HepG2 (cell line): ENCODE measurements around the gene ZMYND10. TPM values are rescaled to one million over a fixed set of nuclear protein-coding genes. Genes with fewer than 3 reads are reported as not detected.

Experiments used
- AKNA ChIP-seq: sonication (generic); formaldehyde crosslinking; IDR thresholded peaks from 2 replicates; pipeline ENCODE4 v1.4.0; 2020; ENCODE audit warnings: missing genetic modification reagents, borderline replicate concordance
- MTERF4 ChIP-seq: sonication (generic); formaldehyde crosslinking; IDR thresholded peaks from 2 replicates; pipeline ENCODE4 v1.8.0; 2023; ENCODE audit warnings: mild to moderate bottlenecking, missing genetic modification reagents
- NR2F1 ChIP-seq, 2 experiments: fragments of 450-650 bp in 1 of 2; formaldehyde crosslinking in 1 of 2; IDR thresholded peaks; 2 replicates each; pipeline versions ENCODE4 v1.5.0 to v1.6.1; 2016 to 2020; ENCODE audit warnings: mild to moderate bottlenecking in 1 of 2, missing compliant biosample characterization in 1 of 2, missing genetic modification reagents in 1 of 2, moderate library complexity in 1 of 2
- SSRP1 ChIP-seq: IDR thresholded peaks from 2 replicates; pipeline ENCODE4 v1.6.1; 2016; ENCODE audit warnings: control low read depth
- ZNF282 ChIP-seq: fragments of 450-650 bp; IDR thresholded peaks from 2 replicates; pipeline ENCODE4 v1.6.1; 2018; ENCODE audit not compliant: partially characterized antibody
- ZNF331 ChIP-seq: sonication (generic); formaldehyde crosslinking; IDR thresholded peaks from 2 replicates; pipeline ENCODE4 v1.4.0; 2020; ENCODE audit warnings: missing genetic modification reagents
- ZNF354B ChIP-seq: sonication (generic); formaldehyde crosslinking; IDR thresholded peaks from 2 replicates; pipeline ENCODE4 v1.8.0; 2022; ENCODE audit warnings: mild to moderate bottlenecking, missing genetic modification reagents
- ZNF891 ChIP-seq: sonication (generic); formaldehyde crosslinking; IDR thresholded peaks from 2 replicates; pipeline ENCODE4 v1.5.0; 2020; ENCODE audit warnings: mild to moderate bottlenecking, missing genetic modification reagents
- polyA plus RNA-seq, 8 experiments: library from polyadenylated mRNA; depleted of rRNA in 3 of 8; stranded (reverse) in 7 of 8; unstranded in 1 of 8; fragments of >200 nt; fragmentation: Illumina TruSeq in 4 of 8; extraction: Trizol in 4 of 8; gene quantifications; 2 replicates each; pipeline versions ENCODE4 v1.2.1 to v1.2.3, GENCODE V29; 2011 to 2016; ENCODE audit warnings: low read depth in 4 of 8, missing spikeins in 1 of 8, mixed read lengths in 1 of 8; ENCODE audit not compliant: insufficient read depth in 1 of 8
- total RNA-seq, 5 experiments: library from RNA; depleted of rRNA; stranded (reverse); fragments of >200 nt; fragmentation: Illumina TruSeq; extraction: Trizol; gene quantifications; 2 replicates each; pipeline ENCODE4 v1.2.3, GENCODE V29; 2016; ENCODE audit warnings: low read depth in 1 of 5
- TF ChIP-seq, protein P1 (sequence below): sonication (generic); formaldehyde crosslinking; IDR thresholded peaks from 2 replicates; pipeline ENCODE4 v1.4.0; 2020; ENCODE audit warnings: mild to moderate bottlenecking, missing genetic modification reagents
- TF ChIP-seq, protein P2 (sequence below): sonication (generic); formaldehyde crosslinking; IDR thresholded peaks from 2 replicates; pipeline ENCODE4 v1.4.0; 2020; ENCODE audit warnings: mild to moderate bottlenecking, missing genetic modification reagents
- TF ChIP-seq, protein P3 (sequence below): sonication (generic); formaldehyde crosslinking; IDR thresholded peaks from 2 replicates; pipeline ENCODE4 v1.4.0; 2020; ENCODE audit warnings: mild to moderate bottlenecking, low read depth, missing genetic modification reagents
- TF ChIP-seq, protein P4 (sequence below): sonication (generic); formaldehyde crosslinking; conservative IDR thresholded peaks from 2 replicates; pipeline ENCODE4 v1.8.0; 2022; ENCODE audit warnings: missing genetic modification reagents
- TF ChIP-seq, protein P5 (sequence below), 2 experiments: sonication (generic) in 1 of 2; formaldehyde crosslinking in 1 of 2; IDR thresholded peaks; 2 replicates each; pipeline versions ENCODE4 v1.4.0 to v1.6.1; 2018 to 2020; ENCODE audit warnings: missing genetic modification reagents in 2 of 2, borderline replicate concordance in 1 of 2, low read depth in 1 of 2, mild to moderate bottlenecking in 1 of 2, missing biosample characterization in 1 of 2

The ZMYND10 gene
- total and polyA plus RNA-seq, 2 of the 13 experiments (the other 11 are each of a cell fraction or from before 2014, with no cell fraction given), result 0.60 to 0.74 TPM

- TF ChIP-seq, protein P1, sequence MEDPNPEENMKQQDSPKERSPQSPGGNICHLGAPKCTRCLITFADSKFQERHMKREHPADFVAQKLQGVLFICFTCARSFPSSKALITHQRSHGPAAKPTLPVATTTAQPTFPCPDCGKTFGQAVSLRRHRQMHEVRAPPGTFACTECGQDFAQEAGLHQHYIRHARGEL (CRISPR knock-in tag), result no peak
- TF ChIP-seq ZNF891 (CRISPR knock-in tag), result peak; percentile 62; the same call in 1 of the 2 replicates
- TF ChIP-seq, protein P2, sequence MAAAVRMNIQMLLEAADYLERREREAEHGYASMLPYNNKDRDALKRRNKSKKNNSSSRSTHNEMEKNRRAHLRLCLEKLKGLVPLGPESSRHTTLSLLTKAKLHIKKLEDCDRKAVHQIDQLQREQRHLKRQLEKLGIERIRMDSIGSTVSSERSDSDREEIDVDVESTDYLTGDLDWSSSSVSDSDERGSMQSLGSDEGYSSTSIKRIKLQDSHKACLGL (CRISPR knock-in tag), result peak; percentile 43; the same call in 1 of the 2 replicates
- TF ChIP-seq ZNF331 (CRISPR knock-in tag), result no peak
- TF ChIP-seq ZNF354B (CRISPR knock-in tag), result 0 out of 2 replicates have a peak, but pooled peaks have one; percentile 16
- TF ChIP-seq NR2F1 (CRISPR knock-in tag; IDR thresholded peaks at IDR 0.05), result no peak
- TF ChIP-seq AKNA, result no peak
- TF ChIP-seq, protein P3, sequence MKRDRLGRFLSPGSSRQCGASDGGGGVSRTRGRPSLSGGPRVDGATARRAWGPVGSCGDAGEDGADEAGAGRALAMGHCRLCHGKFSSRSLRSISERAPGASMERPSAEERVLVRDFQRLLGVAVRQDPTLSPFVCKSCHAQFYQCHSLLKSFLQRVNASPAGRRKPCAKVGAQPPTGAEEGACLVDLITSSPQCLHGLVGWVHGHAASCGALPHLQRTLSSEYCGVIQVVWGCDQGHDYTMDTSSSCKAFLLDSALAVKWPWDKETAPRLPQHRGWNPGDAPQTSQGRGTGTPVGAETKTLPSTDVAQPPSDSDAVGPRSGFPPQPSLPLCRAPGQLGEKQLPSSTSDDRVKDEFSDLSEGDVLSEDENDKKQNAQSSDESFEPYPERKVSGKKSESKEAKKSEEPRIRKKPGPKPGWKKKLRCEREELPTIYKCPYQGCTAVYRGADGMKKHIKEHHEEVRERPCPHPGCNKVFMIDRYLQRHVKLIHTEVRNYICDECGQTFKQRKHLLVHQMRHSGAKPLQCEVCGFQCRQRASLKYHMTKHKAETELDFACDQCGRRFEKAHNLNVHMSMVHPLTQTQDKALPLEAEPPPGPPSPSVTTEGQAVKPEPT, result no peak
- TF ChIP-seq SSRP1, result no peak
- TF ChIP-seq, protein P4, sequence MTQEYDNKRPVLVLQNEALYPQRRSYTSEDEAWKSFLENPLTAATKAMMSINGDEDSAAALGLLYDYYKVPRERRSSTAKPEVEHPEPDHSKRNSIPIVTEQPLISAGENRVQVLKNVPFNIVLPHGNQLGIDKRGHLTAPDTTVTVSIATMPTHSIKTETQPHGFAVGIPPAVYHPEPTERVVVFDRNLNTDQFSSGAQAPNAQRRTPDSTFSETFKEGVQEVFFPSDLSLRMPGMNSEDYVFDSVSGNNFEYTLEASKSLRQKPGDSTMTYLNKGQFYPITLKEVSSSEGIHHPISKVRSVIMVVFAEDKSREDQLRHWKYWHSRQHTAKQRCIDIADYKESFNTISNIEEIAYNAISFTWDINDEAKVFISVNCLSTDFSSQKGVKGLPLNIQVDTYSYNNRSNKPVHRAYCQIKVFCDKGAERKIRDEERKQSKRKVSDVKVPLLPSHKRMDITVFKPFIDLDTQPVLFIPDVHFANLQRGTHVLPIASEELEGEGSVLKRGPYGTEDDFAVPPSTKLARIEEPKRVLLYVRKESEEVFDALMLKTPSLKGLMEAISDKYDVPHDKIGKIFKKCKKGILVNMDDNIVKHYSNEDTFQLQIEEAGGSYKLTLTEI (CRISPR knock-in tag), result no peak
- no peak for TF ChIP-seq ZNF282
- peak; percentile 66; the same call in 1 of the 2 replicates for TF ChIP-seq MTERF4
- TF ChIP-seq, protein P5, sequence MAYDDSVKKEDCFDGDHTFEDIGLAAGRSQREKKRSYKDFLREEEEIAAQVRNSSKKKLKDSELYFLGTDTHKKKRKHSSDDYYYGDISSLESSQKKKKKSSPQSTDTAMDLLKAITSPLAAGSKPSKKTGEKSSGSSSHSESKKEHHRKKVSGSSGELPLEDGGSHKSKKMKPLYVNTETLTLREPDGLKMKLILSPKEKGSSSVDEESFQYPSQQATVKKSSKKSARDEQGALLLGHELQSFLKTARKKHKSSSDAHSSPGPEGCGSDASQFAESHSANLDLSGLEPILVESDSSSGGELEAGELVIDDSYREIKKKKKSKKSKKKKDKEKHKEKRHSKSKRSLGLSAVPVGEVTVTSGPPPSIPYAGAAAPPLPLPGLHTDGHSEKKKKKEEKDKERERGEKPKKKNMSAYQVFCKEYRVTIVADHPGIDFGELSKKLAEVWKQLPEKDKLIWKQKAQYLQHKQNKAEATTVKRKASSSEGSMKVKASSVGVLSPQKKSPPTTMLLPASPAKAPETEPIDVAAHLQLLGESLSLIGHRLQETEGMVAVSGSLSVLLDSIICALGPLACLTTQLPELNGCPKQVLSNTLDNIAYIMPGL (CRISPR knock-in tag; IDR thresholded peaks at IDR 0.05; ENCODE audit: borderline replicate concordance in 1 of 2, low read depth in 1 of 2), result no peak
Observed at GRCh38 chr3:50302095-50303012, 43.2 kb downstream of the ZMYND10 start (continued).
